Stomach (tissue), 4 donors: Measurements from ENCODE around the gene ASCC3.

Experiments
- EP300 ChIP-seq: sonication (generic); formaldehyde crosslinking; IDR thresholded peaks from one replicate; pipeline ENCODE4 v1.6.1; 2017; ENCODE audit warnings: antibody characterized with exemption
- POLR2A ChIP-seq, 4 donors: fragments of 450-650 bp; IDR thresholded peaks; one replicate each; pipeline ENCODE4 v1.6.1; 2016; ENCODE audit warnings: antibody characterized with exemption in 4 of 4, control low read depth in 2 of 4, mild to moderate bottlenecking in 1 of 4, moderate library complexity in 1 of 4
- POLR2AphosphoS5 ChIP-seq, 3 donors: sonication (generic); formaldehyde crosslinking; IDR thresholded peaks; one replicate each; pipeline ENCODE4 v1.6.1; 2016; ENCODE audit warnings: antibody characterized with exemption in 3 of 3
- TF ChIP-seq, protein P1 (sequence below), 7 experiments: fragments of 450-650 bp in 4 of 7; fragments of 200-600 bp in 3 of 7; sonication (generic) in 3 of 7; IDR thresholded peaks; one replicate each; pipeline ENCODE4 v1.5.1; 2016 to 2019; ENCODE audit warnings: antibody characterized with exemption in 7 of 7, control low read depth in 2 of 7, mild to moderate bottlenecking in 1 of 7

- TF ChIP-seq, protein P1, sequence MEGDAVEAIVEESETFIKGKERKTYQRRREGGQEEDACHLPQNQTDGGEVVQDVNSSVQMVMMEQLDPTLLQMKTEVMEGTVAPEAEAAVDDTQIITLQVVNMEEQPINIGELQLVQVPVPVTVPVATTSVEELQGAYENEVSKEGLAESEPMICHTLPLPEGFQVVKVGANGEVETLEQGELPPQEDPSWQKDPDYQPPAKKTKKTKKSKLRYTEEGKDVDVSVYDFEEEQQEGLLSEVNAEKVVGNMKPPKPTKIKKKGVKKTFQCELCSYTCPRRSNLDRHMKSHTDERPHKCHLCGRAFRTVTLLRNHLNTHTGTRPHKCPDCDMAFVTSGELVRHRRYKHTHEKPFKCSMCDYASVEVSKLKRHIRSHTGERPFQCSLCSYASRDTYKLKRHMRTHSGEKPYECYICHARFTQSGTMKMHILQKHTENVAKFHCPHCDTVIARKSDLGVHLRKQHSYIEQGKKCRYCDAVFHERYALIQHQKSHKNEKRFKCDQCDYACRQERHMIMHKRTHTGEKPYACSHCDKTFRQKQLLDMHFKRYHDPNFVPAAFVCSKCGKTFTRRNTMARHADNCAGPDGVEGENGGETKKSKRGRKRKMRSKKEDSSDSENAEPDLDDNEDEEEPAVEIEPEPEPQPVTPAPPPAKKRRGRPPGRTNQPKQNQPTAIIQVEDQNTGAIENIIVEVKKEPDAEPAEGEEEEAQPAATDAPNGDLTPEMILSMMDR (IDR thresholded peaks at IDR 0.05), result no peak
- TF ChIP-seq POLR2A (IDR thresholded peaks at IDR 0.05), result no peak
- no peak for TF ChIP-seq EP300
- TF ChIP-seq POLR2AphosphoS5 (IDR thresholded peaks at IDR 0.05), result no peak
These were observed 41.7 kb downstream of the ASCC3 start for GRCh38 chr6:100839419-100839818.
